ENCODE data around the gene PSMB7. TPM values are rescaled to one million over a fixed set of nuclear protein-coding genes. Genes with fewer than 3 reads are reported as not detected.

The PSMB7 gene
- total RNA-seq, 6 experiments from 2014 or later: 220 to 267 (median 263) TPM

DNA sequence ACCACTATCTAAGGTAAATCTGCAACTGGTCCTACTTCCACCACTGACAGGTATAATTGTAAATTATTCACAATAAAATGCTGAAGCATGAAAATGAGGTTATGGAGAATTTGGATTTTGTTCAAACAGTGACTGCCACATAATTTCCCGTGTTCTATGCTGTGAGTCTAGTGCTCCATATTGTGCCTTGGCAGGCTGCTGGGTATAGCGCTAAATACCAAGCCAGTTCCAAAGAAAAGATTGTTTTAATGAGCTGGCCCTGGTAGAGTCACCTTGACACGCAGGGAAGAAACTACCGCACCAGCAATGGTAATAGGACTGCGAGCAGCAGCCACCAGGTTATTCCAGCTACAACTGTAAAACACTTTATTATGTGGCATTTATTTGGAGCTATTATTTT lies 30.4 kb downstream of the PSMB7 start:
- no peak overlapping the region for H3K4me3 Mint-ChIP-seq
- peaks cover 17% of the 10 kb centered on the region for H3K36me3 Mint-ChIP-seq (ENCODE audit: low read depth)
- no peaks in the 10 kb centered on the region for H3K27me3 Mint-ChIP-seq (ENCODE audit: insufficient read depth)
- TF ChIP-seq, protein P1, sequence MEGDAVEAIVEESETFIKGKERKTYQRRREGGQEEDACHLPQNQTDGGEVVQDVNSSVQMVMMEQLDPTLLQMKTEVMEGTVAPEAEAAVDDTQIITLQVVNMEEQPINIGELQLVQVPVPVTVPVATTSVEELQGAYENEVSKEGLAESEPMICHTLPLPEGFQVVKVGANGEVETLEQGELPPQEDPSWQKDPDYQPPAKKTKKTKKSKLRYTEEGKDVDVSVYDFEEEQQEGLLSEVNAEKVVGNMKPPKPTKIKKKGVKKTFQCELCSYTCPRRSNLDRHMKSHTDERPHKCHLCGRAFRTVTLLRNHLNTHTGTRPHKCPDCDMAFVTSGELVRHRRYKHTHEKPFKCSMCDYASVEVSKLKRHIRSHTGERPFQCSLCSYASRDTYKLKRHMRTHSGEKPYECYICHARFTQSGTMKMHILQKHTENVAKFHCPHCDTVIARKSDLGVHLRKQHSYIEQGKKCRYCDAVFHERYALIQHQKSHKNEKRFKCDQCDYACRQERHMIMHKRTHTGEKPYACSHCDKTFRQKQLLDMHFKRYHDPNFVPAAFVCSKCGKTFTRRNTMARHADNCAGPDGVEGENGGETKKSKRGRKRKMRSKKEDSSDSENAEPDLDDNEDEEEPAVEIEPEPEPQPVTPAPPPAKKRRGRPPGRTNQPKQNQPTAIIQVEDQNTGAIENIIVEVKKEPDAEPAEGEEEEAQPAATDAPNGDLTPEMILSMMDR (IDR thresholded peaks at IDR 0.05): no peak
- no peaks in the 10 kb centered on the region for H3K9me3 Mint-ChIP-seq
- H3K4me1 Mint-ChIP-seq (ENCODE audit: low read depth): peaks cover 56% of the 10 kb centered on the region
- H3K27ac Mint-ChIP-seq: no peak overlapping the region
- no peak for DNase-seq

DNA sequence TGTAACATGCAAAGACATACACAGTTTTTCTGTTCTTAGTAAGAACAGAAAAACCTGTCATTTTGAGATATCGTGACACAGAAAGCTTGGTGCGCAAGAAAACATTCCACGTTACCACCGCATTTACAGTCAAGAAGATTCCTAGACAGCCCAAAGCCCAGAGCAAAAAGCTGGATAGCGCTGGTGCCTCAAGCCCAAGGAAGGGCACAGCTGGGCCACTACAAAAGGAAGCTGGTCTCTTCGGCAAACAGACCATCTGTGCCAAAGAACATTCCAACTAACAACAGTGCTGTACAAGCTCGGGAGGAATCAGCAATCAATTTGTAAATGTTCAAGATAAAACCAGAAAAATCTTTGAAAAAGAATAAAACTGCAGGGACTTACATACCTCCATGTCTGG lies 31.0 kb downstream of the PSMB7 start:
- DNase-seq: no peak
- Mint-ChIP-seq H3K9me3 (no peaks in the 10 kb centered on the region), H3K4me3 (no peak overlapping the region), H3K4me1 (ENCODE audit: low read depth) (peaks cover 52% of the 10 kb centered on the region), H3K36me3 (ENCODE audit: low read depth) (peaks cover 20% of the 10 kb centered on the region), H3K27me3 (ENCODE audit: insufficient read depth) (no peaks in the 10 kb centered on the region), H3K27ac (no peak overlapping the region)
- TF ChIP-seq, protein P1 (IDR thresholded peaks at IDR 0.05): no peak

GRCh38 chr9:124381170-124381945 lies 33.9 kb downstream of the PSMB7 start:
- no peak overlapping the region for H3K4me3 Mint-ChIP-seq
- peaks cover 26% of the 10 kb centered on the region for H3K36me3 Mint-ChIP-seq (ENCODE audit: low read depth)
- TF ChIP-seq, protein P1 (IDR thresholded peaks at IDR 0.05): no peak
- H3K9me3 Mint-ChIP-seq: no peaks in the 10 kb centered on the region
- peak; percentile 33 for DNase-seq
- H3K4me1 Mint-ChIP-seq (ENCODE audit: low read depth): peaks cover 30% of the 10 kb centered on the region
- no peak overlapping the region for H3K27ac Mint-ChIP-seq
- no peaks in the 10 kb centered on the region for H3K27me3 Mint-ChIP-seq (ENCODE audit: insufficient read depth)

GRCh38 chr9:124377551-124378406 lies 37.5 kb downstream of the PSMB7 start:
- Mint-ChIP-seq H3K36me3 (ENCODE audit: low read depth) (peaks cover 29% of the 10 kb centered on the region), H3K4me1 (ENCODE audit: low read depth) (peaks cover 22% of the 10 kb centered on the region), H3K27ac (no peak overlapping the region), H3K9me3 (no peaks in the 10 kb centered on the region), H3K27me3 (ENCODE audit: insufficient read depth) (no peaks in the 10 kb centered on the region), H3K4me3 (no peak overlapping the region)
- TF ChIP-seq, protein P1 (IDR thresholded peaks at IDR 0.05): no peak
- no peak for DNase-seq

- Mint-ChIP-seq H3K36me3 (ENCODE audit: low read depth) (peaks cover 29% of the 10 kb centered on the region), H3K27me3 (ENCODE audit: insufficient read depth) (no peaks in the 10 kb centered on the region), H3K4me1 (ENCODE audit: low read depth) (peaks cover 30% of the 10 kb centered on the region), H3K9me3 (no peaks in the 10 kb centered on the region), H3K27ac (no peak overlapping the region), H3K4me3 (no peak overlapping the region)
- DNase-seq: no peak
- TF ChIP-seq, protein P1 (IDR thresholded peaks at IDR 0.05): no peak
Measured at GRCh38 chr9:124376329-124376728, 38.9 kb downstream of the PSMB7 start.
